Stimulated activated CD4-positive, alpha-beta T cell treated with anti-CD3 and anti-CD28 coated beads, Interleukin-1b, Interleukin-23, amount 100 ng/mL, for 48 hours (primary cell): ENCODE data around the gene MTCL1.

Experiments used
- DNase-seq: peaks from one replicate; pipeline ENCODE4 v3.0.0-alpha.2; 2020

MTCL1 gene

DNA sequence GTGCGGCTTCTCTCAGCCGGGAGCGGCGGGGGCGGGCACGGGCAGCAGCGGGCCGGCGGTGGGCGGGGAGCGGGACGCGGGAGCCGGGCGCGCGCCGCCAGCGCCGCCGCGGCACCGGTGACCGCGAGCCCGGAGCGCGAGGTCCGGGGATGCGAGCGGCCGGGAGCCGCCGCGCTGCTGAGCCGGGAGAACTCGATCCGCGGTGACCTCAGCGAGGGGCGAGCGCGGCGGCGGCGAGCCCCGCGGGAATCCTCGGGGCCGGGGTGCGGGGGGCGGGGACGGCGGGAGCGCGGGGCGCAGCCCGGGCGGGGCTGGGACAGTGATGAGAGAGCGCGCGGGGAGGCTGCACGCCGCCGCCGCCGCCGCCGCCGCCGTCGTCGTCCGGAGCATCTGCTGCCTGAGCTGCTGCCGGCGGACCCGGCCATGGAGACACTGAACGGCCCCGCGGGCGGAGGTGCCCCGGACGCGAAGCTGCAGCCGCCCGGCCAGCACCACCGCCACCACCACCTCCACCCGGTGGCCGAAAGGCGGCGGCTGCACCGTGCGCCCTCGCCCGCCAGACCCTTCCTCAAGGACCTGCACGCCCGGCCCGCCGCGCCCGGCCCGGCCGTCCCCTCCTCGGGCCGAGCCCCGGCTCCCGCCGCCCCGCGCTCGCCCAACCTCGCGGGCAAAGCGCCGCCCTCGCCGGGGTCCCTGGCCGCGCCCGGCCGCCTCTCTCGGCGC is at the start of gene MTCL1:
MTCL1 (plus strand) TSS at position 319 of the 723 bp plus-strand sequence; CDS start at position 424, 105 bp downstream.
- no peak for DNase-seq

- no peak for DNase-seq
These were observed 49.1 kb upstream of the MTCL1 start for GRCh38 chr18:8656232-8656631.

GRCh38 chr18:8657050-8657820 is 48.1 kb upstream of the MTCL1 start:
- no peak for DNase-seq

DNA sequence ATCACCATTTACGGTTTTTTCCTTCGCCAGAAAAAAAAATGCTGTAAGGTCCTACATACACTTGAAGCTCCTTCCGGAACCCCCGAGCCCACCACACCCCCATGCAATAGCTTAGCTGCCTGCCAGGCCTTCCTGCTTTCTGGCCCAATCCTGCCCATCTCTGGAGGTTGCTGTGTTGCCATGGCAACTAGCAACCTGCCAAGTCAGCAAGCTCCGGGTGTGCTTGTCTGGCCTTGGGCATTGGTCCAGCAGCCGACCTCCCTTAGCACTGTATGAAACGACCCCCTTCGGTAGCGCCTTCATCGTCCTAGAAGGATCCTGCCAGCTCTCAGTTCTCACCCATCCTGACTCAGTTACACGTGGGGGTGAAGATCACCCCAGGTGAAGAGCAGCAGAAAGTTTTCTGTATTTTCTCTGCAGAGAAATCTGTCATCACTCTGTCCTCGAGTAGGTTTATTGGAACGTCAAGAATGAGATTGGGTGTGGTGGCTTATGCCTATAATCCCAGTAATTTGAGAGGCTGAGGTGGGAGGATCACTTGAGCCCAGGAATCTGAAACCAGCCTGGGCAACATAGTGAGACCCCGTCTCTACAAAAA is 47.4 kb upstream of the MTCL1 start:
- no peak for DNase-seq

- no peak for DNase-seq
These were observed 46.4 kb upstream of the MTCL1 start for GRCh38 chr18:8658858-8659485.

DNA sequence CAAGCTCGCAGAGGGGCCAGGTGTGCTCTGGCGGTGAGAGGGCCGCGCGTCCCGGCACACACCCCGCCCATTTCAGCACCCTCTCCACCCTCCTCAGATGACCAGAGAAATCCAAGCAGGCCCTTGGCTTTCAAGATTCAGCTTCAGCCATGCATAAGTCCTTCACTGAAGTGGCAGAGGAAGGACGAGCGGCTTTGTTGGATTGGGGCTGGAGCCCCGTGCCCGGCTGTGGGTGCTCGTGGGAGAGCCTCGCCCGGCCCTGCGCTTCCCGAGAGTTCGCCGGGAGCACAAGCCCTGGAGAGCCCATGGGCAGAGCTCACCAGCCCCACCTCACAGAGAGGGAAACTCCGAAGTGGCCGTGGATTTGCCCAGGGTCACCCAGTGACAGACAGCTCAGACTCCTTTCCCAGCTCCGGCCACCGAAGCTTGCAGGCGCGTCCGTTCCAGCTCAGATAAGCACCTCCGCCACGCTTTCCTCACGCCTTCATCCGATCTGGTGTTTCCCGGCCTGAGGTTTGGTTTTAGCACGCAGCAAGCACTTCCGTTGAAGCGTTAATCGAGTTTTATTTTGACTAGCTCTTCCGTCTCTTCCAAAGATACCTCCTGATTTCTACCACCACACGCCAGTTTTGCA is 45.6 kb upstream of the MTCL1 start:
- DNase-seq, result no peak

DNA sequence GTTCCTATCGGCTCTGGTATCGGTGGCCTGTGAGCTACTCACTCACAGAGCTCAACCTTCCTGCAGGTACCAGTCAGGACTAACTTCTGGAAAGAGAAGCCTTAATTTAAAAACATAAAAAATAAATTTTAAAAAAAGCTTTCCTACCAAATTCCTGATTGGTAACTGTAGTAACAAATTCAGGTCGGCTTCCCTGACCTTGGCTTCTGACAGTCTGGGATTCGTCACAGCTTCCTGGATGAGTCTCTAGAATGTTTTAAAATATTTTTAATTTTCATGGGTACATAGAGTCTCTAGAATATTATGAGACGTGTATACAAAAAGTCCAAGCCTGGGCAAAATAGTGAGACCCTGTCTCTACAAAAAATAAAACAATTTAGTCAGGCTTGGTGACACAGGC is 45.0 kb upstream of the MTCL1 start:
- DNase-seq, result no peak

- no peak for DNase-seq
These were observed 43.4 kb upstream of the MTCL1 start for GRCh38 chr18:8661754-8662559.

DNA sequence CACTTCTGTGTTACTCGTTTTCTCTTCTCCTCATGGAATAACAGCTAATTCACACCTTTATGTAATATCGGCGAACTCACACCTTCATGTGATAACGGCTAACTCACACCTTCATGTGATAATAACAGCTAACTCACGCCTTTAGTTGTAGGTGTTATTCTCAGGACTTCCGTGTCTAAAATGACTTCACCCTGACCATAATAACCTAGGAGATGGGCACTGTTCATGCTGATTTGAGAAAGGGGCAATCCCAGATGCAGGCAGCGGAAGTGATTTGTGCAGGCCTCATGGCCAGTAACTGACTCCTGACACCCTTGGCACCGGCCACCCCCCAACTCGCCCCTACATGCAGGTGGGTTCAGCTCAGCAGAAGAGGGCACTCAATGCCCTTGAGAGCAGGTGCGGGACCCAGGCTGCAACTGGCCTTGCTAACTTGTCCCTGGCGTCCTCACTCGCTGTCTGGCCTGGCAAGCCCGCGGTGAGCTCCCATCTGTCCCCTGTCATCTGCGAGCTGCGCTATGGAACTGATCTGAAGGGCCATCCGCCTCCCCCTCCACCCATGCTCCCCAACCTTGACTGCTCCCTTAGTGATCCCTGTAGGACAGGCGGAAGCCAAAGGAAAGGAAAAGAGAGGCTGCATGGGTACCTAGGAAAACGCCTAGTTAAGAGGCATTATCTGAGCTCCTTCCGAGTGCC is 42.6 kb upstream of the MTCL1 start:
- DNase-seq, result no peak

- no peak for DNase-seq
These were observed 37.5 kb upstream of the MTCL1 start for GRCh38 chr18:8667846-8668245.

DNA sequence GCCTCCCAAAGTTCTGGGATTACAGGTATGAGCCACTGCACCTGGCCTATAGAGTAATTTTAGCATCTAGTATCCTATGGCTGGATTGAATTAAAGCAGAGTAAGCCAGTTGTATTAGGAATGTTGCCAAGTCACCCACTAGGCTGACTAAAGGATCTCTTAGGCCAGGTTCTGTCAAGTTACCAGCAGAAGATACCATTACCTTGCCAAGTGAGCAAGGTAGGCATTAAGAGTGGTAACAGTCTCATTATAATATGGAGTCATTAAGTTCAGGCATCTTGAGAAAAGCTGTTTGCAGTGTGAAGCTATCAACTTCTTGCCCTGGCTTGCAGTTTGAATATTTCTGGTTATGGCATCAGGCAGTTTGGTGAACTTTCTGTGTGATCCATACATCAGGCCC is 37.0 kb upstream of the MTCL1 start:
- DNase-seq, result no peak

GRCh38 chr18:8669571-8669970 is 35.8 kb upstream of the MTCL1 start:
- DNase-seq, result no peak

GRCh38 chr18:8673256-8674209 is 31.8 kb upstream of the MTCL1 start:
- DNase-seq, result no peak

DNA sequence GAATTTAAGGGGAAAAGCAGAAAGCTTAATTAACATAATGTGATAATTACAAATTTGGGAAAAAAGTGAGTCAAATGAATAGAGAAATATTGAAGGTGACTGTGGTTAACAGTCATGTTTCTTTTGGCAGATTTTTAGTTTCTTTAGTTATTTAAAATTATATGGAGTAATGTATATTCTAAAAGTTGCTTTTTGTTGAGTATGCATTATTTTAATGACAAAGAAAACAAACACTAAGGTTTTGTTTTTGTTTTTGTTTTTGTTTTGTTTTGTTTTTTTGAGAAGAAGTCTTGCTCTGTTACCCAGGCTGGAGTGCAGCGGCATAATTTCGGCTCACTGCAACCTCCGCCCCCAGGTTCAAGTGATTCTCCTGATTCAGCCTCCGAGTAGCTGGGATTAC is 30.3 kb upstream of the MTCL1 start:
- DNase-seq, result no peak

DNA sequence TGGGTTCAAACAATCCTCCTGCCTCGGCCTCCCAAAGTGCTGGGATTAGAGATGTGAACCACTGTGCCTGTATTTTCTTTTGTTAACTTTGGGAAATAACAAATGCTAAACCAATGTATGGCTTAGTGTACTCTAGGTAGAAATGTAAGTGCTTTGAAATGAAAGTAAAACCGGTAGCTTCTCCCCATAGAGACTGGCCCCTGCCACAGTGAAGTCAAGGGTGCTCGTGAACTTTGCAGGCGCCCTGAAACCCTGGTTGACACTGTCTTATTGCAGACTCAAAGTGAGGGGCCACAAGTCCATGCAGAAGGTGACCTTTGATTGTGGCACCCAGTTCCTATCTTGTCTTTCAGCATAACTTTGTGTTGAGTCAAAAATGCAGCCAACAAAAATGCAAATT is 24.2 kb upstream of the MTCL1 start:
- no peak for DNase-seq

DNA sequence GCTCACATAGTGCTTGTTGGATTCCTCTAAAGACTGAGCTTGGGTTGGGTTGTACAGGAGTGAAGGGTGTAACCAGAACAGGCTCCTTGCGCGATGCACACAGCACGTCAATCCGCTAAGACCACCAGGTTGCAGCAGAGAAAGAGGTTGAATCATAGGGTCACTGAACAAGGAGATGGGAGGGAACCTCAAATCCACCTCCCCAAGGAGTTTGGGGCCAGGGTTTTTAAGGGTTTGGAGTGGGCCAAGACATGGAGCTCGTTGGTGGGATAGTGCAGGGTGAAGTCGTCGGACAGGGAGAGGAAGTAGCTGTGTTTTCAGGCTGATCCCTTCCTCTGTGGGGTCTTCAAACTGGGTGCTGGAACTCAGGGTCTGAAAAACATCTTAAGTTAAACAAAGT is 20.8 kb upstream of the MTCL1 start:
- DNase-seq, result no peak

DNA sequence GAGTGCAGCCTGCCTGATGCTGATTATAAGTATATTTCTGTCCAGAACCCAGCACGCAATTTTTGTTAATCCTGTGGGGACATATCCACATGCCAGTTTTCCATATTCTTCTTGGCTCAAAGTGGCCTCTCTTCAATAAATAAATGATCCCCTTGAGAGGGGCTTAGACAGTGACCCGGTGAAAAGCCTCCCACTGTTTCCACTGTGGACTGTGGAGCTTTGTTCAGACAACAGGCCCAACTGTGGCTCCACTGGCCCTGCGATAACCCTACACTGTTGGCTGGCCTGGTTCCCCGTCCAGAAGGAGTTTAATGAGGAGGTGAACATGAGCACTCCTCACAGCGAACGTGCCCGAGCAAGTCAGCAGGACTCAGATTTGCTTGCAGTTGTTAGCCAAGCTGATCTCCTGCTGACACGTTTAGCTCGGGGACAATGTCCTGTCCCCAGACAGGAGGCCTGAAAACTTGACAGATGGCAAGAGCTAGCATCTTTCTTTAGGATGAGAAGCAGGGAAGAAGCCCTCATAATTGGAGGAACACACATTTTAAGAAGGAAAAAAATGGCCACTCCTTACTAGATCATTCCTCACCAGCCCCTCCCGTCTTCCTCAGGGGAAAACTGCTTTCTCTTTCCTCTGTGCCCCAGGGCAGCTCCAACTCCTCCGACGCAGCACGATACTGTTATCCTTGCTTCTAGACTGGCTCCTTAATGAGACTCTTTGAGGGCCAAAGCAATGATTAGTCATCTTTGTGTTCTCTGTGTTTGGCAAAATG is 20.0 kb upstream of the MTCL1 start:
- no peak for DNase-seq

- no peak for DNase-seq
These were observed 19.5 kb upstream of the MTCL1 start for GRCh38 chr18:8685914-8686216.

- no peak for DNase-seq
These were observed 18.7 kb upstream of the MTCL1 start for GRCh38 chr18:8686611-8687010.
